BLaER1 treated with 17β-estradiol and CSF1 and Interleukin-3, amounts not matched to agents 10 nM and 100 nM (cell line): ENCODE data around the gene ITGA3.

Experiments
- H3K27ac ChIP-seq, 11 experiments: shearing (Covaris generic); formaldehyde crosslinking; 2 replicates each; pipeline ENCODE4 v1.8.1; 2022
- H3K27me3 ChIP-seq, 11 experiments: shearing (Covaris generic); formaldehyde crosslinking; 2 replicates each; pipeline ENCODE4 v1.8.1; 2022
- H3K36me3 ChIP-seq, 11 experiments: shearing (Covaris generic); formaldehyde crosslinking; 2 replicates each; pipeline ENCODE4 v1.8.1; 2022
- H3K4me1 ChIP-seq, 10 experiments: shearing (Covaris generic); formaldehyde crosslinking; 2 replicates each; pipeline ENCODE4 v1.8.1; 2022
- H3K4me2 ChIP-seq, 11 experiments: shearing (Covaris generic); formaldehyde crosslinking; 2 replicates each; pipeline ENCODE4 v1.8.1; 2022
- H3K4me3 ChIP-seq, 10 experiments: shearing (Covaris generic); formaldehyde crosslinking; 2 replicates each; pipeline ENCODE4 v1.8.1; 2022
- H3K9ac ChIP-seq, 11 experiments: shearing (Covaris generic); formaldehyde crosslinking; 2 replicates each; pipeline ENCODE4 v1.8.1; 2022
- H3K9me3 ChIP-seq, 11 experiments: shearing (Covaris generic); formaldehyde crosslinking; replicated peaks in 1 of 11; 2 replicates each; pipeline ENCODE4 v1.8.1; 2022
- H4K20me1 ChIP-seq, 11 experiments: shearing (Covaris generic); formaldehyde crosslinking; 2 replicates each; pipeline ENCODE4 v1.8.1; 2022
- Cebpa-rat ChIP-seq, 11 experiments: shearing (Covaris generic); IDR thresholded peaks; 2 replicates each; pipeline ENCODE4 v1.8.1; 2022

The ITGA3 gene

DNA sequence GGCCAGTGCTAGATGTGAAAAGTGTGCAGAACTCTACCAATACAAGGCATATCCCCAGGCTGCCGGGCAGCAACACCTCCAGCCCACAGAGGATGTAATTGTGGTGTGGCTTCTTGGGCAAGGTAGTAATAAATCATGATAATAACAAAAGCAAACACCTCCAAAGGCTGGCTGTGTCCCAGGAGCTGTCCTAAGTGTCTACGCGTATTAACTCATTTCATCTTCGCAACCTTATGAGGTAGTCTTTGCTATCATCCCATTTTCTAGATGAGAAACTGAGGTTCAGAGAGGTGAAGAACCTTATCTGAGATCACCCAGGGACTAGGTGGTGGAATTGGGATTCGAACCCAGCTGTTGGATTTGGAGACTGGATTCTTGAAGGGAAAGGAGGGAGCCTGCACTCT, 44.6 kb downstream of the ITGA3 start:
- H3K4me1 ChIP-seq = peaks cover 17 to 30% (median 21%) of the 10 kb centered on the region in 10 experiments
- H3K9ac ChIP-seq = 0 out of 22 replicates have a peak overlapping the region, but pooled peaks of 1 of the 11 experiments have one; percentile 23
- H3K4me3 ChIP-seq = no peak overlapping the region
- no peaks in the 10 kb centered on the region for H3K9me3 ChIP-seq
- H3K27me3 ChIP-seq = no peaks in the 10 kb centered on the region
- peaks cover 0 to 57% (median 8%) of the 10 kb centered on the region in 11 experiments; a peak in 10 of 22 replicates for H4K20me1 ChIP-seq
- H3K27ac ChIP-seq = no peak overlapping the region
- no peak for TF ChIP-seq Cebpa-rat (IDR thresholded peaks at IDR 0.05)
- H3K36me3 ChIP-seq = peaks cover 5 to 53% (median 19%) of the 10 kb centered on the region in 11 experiments; a peak in 16 of 22 replicates
- no peak overlapping the region for H3K4me2 ChIP-seq

DNA sequence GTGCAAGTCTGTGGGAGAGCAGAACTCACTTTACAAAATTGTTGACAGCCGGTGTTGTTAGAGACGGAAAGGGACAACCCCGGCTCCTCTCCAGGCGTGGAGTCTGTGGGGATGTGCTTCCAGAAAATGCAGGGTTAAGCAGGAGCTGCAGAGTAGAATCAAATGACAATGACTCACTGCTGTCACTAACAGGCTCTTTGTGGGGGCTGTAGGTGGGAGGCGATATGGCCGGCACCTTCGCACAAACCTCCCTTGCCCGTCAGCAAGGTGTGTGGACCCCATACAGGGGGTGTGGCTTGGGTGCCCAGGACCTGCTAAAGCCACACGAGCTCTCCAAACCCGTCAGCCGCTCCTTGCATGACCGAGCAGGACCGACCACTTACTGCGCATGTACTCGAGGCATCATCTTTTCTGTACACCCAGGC, 45.0 kb downstream of the ITGA3 start:
- Histone ChIP-seq H3K9ac (no peak overlapping the region), H3K4me3 (no peak overlapping the region)

DNA sequence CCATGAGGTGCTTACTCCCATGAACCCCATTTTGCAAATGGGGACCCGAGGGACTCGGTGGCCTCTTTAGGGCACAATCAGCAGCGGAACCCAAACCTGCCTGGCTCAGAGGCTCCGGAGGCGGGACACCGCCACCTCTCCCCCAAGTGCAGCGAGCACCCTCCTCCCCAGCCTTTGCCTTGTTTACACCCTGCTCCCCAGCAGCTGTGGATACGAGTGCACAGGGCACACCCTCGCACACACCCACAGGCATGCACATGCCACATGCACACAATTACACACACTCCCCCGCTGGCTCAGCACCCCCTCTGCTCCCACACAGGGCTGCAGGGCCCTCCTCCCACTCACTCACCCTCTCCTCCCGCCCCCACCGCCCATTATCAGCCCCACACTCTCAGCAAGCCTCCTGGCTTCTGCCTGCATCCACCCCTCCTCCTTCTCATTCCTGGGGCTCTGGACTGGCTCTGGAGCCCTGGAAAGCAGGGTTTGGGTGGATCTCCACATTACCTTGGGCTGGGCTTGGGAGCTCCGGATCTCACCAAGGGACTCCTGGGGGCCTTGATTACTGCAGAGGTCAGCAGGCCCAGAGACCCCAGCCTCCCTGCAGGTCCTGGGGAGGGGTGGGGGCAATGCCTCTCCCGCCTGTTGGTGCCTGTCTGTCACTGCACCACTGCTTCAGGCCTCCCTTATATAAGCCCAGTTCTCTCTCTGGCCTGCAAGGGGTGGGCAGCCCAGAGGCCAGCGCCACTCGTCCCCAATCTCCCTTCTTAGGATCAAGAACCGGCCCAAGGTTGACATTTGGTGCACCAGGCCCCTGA, 45.6 kb downstream of the ITGA3 start:
- H3K4me1 ChIP-seq = peaks cover 8 to 20% (median 10%) of the 10 kb centered on the region in 10 experiments; a peak in 16 of 20 replicates
- H4K20me1 ChIP-seq = peaks cover 0 to 59% (median 8%) of the 10 kb centered on the region in 11 experiments; a peak in 10 of 22 replicates
- H3K9me3 ChIP-seq = no peaks in the 10 kb centered on the region
- H3K27me3 ChIP-seq = no peaks in the 10 kb centered on the region
- H3K4me2 ChIP-seq = peak overlapping the region in 1 of 11 experiments; percentile 12; a peak in 1 of 22 replicates
- H3K27ac ChIP-seq = no peak overlapping the region
- H3K9ac ChIP-seq = peak overlapping the region in 2 of 11 experiments; percentile 18 to 37; a peak in 1 of 22 replicates
- peaks cover 5 to 58% (median 21%) of the 10 kb centered on the region in 11 experiments; a peak in 16 of 22 replicates for H3K36me3 ChIP-seq
- no peak for TF ChIP-seq Cebpa-rat (IDR thresholded peaks at IDR 0.05)
- H3K4me3 ChIP-seq = no peak overlapping the region

More for the DNA sequence above, 45.0 kb downstream of the ITGA3 start:
- no peak for TF ChIP-seq Cebpa-rat (IDR thresholded peaks at IDR 0.05)
- Histone ChIP-seq H3K4me1 (peaks cover 14 to 26% (median 17%) of the 10 kb centered on the region in 10 experiments), H3K9me3 (no peaks in the 10 kb centered on the region), H3K36me3 (peaks cover 5 to 57% (median 19%) of the 10 kb centered on the region in 11 experiments; a peak in 16 of 22 replicates), H4K20me1 (peaks cover 0 to 59% (median 8%) of the 10 kb centered on the region in 11 experiments; a peak in 10 of 22 replicates), H3K4me2 (no peak overlapping the region), H3K27ac (no peak overlapping the region), H3K27me3 (no peaks in the 10 kb centered on the region)

DNA sequence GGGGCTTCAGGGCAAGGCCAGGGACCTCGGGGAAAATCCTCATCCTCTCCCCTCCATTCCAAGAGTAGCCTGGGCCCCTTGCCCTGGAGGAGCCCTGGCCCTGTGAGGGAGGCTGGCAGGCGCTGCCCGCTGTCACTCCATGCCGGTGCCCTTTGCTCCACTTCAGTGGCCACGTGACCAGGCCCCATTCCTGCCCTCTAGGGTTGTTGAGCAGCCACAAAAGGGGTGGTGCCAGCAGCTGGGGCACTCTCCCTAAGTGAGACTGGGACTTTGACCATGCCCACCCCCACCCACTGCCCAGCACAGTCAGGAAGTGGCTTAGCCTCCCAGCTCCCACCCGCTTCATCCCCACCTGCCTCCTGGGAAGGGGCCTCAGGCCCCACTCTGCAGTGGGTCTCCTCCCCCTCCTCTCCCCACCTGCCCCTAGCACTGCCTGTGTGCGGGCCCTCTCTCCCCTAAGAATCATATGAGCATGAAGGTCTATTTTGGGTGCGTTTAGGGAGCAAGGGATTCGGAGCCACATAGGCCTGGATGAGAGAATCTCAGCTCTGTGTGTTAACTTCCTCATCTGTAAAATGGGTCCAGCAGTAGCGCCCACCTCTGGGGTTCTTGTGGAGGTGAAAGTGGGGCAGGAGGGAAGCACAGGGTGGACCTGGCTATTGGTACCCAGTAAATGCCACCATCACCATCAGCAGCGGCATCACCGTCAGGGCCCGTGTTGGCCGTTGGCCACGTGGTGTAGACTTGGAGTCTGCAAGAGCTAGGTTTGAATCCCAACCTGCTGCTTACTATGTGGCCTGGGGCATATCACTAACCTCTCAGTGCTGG, 46.5 kb downstream of the ITGA3 start:
- H3K27me3 ChIP-seq = no peaks in the 10 kb centered on the region
- peak overlapping the region in 2 of 11 experiments; percentile 18 to 37; a peak in 1 of 22 replicates for H3K9ac ChIP-seq
- H3K9me3 ChIP-seq = no peaks in the 10 kb centered on the region
- H3K27ac ChIP-seq = no peak overlapping the region
- H3K4me3 ChIP-seq = no peak overlapping the region
- H4K20me1 ChIP-seq = peaks cover 0 to 59% (median 8%) of the 10 kb centered on the region in 11 experiments; a peak in 9 of 22 replicates
- H3K36me3 ChIP-seq = peaks cover 5 to 62% (median 25%) of the 10 kb centered on the region in 11 experiments; a peak in 16 of 22 replicates
- no peak for TF ChIP-seq Cebpa-rat (IDR thresholded peaks at IDR 0.05)
- H3K4me2 ChIP-seq = peak overlapping the region in 1 of 11 experiments; percentile 12; a peak in 1 of 22 replicates
- H3K4me1 ChIP-seq = peaks cover 5 to 13% (median 7%) of the 10 kb centered on the region in 10 experiments; a peak in 10 of 20 replicates

DNA sequence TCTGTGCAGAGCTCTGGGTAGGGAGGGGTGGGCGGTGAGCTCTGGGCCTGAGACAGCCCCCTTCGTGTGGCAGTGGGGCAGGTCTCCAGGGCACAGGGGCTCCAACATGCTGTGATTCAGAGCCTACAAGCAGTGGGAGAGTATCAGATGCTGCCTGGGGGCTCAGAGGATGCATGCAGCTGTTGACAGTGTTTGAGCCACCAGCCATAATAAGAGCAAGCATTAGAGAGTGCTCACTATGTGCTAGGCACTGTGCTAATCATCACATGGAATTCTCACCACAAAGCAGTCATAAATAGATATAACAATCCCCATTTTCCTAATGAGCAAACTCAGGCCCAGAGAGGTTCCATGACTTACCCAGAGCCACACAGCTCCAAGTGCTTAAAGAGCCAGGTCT, 47.3 kb downstream of the ITGA3 start:
- H3K4me1 ChIP-seq = peaks cover 5 to 13% (median 7%) of the 10 kb centered on the region in 10 experiments; a peak in 10 of 20 replicates
- no peak overlapping the region for H3K4me2 ChIP-seq
- H3K27me3 ChIP-seq = no peaks in the 10 kb centered on the region
- H4K20me1 ChIP-seq = peaks cover 0 to 59% (median 8%) of the 10 kb centered on the region in 11 experiments; a peak in 9 of 22 replicates
- no peak for TF ChIP-seq Cebpa-rat (IDR thresholded peaks at IDR 0.05)
- no peak overlapping the region for H3K27ac ChIP-seq
- peak overlapping the region in 1 of 11 experiments; percentile 15; a peak in 1 of 22 replicates for H3K9ac ChIP-seq
- H3K4me3 ChIP-seq = no peak overlapping the region
- H3K36me3 ChIP-seq = peaks cover 5 to 65% (median 19%) of the 10 kb centered on the region in 11 experiments; a peak in 17 of 22 replicates
- H3K9me3 ChIP-seq = no peaks in the 10 kb centered on the region

DNA sequence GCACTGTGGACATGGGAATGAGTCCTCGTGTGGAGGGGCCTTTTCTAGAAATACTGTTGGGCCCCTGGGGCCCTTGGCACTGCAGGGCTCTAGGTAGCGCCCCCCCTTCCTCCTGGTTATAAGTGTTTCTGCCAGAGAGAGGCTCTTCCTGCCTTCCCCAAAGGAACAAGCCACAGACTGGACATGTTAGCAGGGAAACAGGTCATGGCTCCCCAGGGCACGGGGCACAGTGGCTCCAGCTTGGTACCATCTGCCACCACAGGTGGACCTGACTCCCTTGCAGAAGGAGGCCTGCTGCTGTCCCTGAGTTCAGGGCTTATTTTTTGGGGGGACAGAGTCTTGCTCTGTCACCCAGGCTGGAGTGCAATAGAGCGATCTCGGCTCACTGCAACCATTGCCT, 48.0 kb downstream of the ITGA3 start:
- Histone ChIP-seq H3K27ac (no peak overlapping the region), H3K9me3 (no peaks in the 10 kb centered on the region), H3K4me2 (no peak overlapping the region), H4K20me1 (peaks cover 0 to 59% (median 8%) of the 10 kb centered on the region in 11 experiments; a peak in 9 of 22 replicates), H3K4me1 (peaks cover 5 to 13% (median 7%) of the 10 kb centered on the region in 10 experiments; a peak in 10 of 20 replicates), H3K36me3 (peaks cover 3 to 65% (median 12%) of the 10 kb centered on the region in 11 experiments; a peak in 17 of 22 replicates), H3K4me3 (no peak overlapping the region), H3K9ac (no peak overlapping the region), H3K27me3 (no peaks in the 10 kb centered on the region)
- no peak for TF ChIP-seq Cebpa-rat (IDR thresholded peaks at IDR 0.05)

DNA sequence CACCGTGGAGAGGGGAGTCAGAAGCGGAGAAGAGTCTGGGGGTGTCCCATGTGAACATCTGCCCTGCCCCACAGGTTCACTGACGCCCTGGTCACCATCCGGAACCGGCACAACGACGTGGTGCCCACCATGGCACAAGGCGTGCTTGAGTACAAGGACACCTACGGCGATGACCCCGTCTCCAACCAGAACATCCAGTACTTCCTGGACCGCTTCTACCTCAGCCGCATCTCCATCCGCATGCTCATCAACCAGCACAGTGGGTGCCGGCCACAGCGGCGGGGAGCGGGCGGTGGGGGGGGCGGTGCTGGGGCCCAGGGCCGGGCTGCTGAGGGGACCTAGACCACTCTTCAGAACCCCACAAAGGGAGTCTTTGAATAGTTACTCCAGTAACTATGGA, 49.9 kb downstream of the ITGA3 start:
- no peaks in the 10 kb centered on the region for H3K27me3 ChIP-seq
- peaks cover 5 to 13% (median 7%) of the 10 kb centered on the region in 10 experiments; a peak in 10 of 20 replicates for H3K4me1 ChIP-seq
- H3K9ac ChIP-seq = no peak overlapping the region
- TF ChIP-seq Cebpa-rat (IDR thresholded peaks at IDR 0.05) = no peak
- H3K36me3 ChIP-seq = peaks cover 0 to 68% (median 20%) of the 10 kb centered on the region in 11 experiments; a peak in 12 of 22 replicates
- H3K4me3 ChIP-seq = no peak overlapping the region
- H3K4me2 ChIP-seq = no peak overlapping the region
- no peak overlapping the region for H3K27ac ChIP-seq
- peaks cover 0 to 48% (median 8%) of the 10 kb centered on the region in 11 experiments; a peak in 9 of 22 replicates for H4K20me1 ChIP-seq
- H3K9me3 ChIP-seq = no peaks in the 10 kb centered on the region

DNA sequence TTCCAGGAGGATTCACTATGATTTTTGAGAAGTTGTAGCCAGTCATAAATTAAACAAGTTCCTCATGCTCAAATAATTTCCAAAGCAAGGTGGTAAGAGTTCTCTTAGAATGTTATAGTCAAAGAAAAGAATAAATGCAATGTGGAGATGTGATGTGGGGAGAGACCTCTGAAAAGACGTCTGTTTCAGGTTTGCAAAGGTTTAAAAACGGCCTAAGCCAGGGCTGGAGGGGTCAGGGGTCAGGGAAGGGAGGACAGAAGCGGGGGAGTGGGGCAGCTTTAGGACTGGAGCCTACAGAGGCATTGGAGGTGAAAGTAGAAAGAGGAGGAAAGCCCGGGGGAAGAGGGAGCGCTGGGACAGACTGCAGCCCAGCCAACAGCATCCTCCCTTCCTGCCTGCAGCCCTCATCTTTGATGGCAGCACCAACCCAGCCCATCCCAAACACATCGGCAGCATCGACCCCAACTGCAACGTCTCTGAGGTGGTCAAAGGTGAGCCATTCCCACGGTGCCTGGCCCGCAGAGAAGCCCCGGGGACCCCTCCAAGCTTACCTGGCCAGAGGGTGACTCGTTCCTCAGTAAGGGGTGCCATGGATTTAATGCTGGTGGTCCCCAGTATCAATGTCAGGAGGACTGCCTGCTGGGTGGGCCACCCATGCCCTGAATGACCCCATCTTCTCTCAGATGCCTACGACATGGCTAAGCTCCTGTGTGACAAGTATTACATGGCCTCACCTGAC, 50.7 kb downstream of the ITGA3 start:
- Histone ChIP-seq H3K36me3 (peaks cover 0 to 66% (median 18%) of the 10 kb centered on the region in 11 experiments; a peak in 12 of 22 replicates), H3K27me3 (no peaks in the 10 kb centered on the region), H3K4me2 (no peak overlapping the region), H3K9me3 (no peaks in the 10 kb centered on the region), H3K4me3 (no peak overlapping the region), H4K20me1 (peaks cover 0 to 45% (median 8%) of the 10 kb centered on the region in 11 experiments; a peak in 9 of 22 replicates), H3K4me1 (peaks cover 5 to 13% (median 8%) of the 10 kb centered on the region in 10 experiments; a peak in 13 of 20 replicates), H3K9ac (no peak overlapping the region), H3K27ac (no peak overlapping the region)
- no peak for TF ChIP-seq Cebpa-rat (IDR thresholded peaks at IDR 0.05)
